Peyer's patch (tissue), 4 donors: Measurements from ENCODE around the gene CPT1C. TPM values are rescaled to one million over a fixed set of nuclear protein-coding genes. Genes with fewer than 3 reads are reported as not detected.

ENCODE experiments used
- DNase-seq, 3 donors: peaks; one replicate each; pipeline ENCODE4 v3.0.0-alpha.2; 2017 to 2019
- H3K27ac ChIP-seq, 4 donors: fragments of 200-600 bp; sonication (generic); one replicate each; pipeline ENCODE4 v1.5.1; 2016 to 2019
- H3K27me3 ChIP-seq, 2 donors: fragments of 200-600 bp; sonication (generic); one replicate each; pipeline ENCODE4 v1.5.1; 2019
- H3K36me3 ChIP-seq, 3 donors: fragments of 200-600 bp; sonication (generic); one replicate each; pipeline ENCODE4 v1.5.1; 2016 to 2019
- H3K4me1 ChIP-seq, 4 donors: fragments of 200-600 bp; sonication (generic); one replicate each; pipeline ENCODE4 v1.5.1; 2016 to 2019
- H3K4me3 ChIP-seq, 4 donors: fragments of 200-600 bp; sonication (generic); 1 replicate in 3 of 4; 2 replicates in 1 of 4; pipeline ENCODE4 v1.5.1; 2016 to 2019; ENCODE audit warnings: mild to moderate bottlenecking in 1 of 4
- H3K9me3 ChIP-seq, 4 donors: fragments of 200-600 bp; sonication (generic); one replicate each; pipeline ENCODE4 v1.5.1; 2016 to 2019; ENCODE audit warnings: mild to moderate bottlenecking in 1 of 4
- POLR2A ChIP-seq, 2 donors: fragments of 450-650 bp; IDR thresholded peaks; one replicate each; pipeline ENCODE4 v1.5.1; 2017; ENCODE audit warnings: antibody characterized with exemption in 2 of 2, mild to moderate bottlenecking in 2 of 2, moderate library complexity in 2 of 2
- total RNA-seq, 4 donors: library from RNA; depleted of rRNA; stranded (reverse); fragments of >200 nt; gene quantifications; one replicate each; pipeline ENCODE4 v1.1.0, GENCODE V29; 2016
- TF ChIP-seq, protein P1 (sequence below), 6 experiments: fragments of 450-650 bp in 4 of 6; fragments of 200-600 bp in 2 of 6; sonication (generic) in 1 of 6; IDR thresholded peaks; one replicate each; pipeline ENCODE4 v1.5.1; 2017 to 2019; ENCODE audit warnings: antibody characterized with exemption in 6 of 6, mild to moderate bottlenecking in 3 of 6, moderate library complexity in 1 of 6

The CPT1C gene
- total RNA-seq, 4 donors from 2014 or later = 3.0 to 12.4 (median 5.6) TPM; not detected in 1

- DNase-seq = peak in 1 of 3 donors; percentile 58
- TF ChIP-seq, protein P1, sequence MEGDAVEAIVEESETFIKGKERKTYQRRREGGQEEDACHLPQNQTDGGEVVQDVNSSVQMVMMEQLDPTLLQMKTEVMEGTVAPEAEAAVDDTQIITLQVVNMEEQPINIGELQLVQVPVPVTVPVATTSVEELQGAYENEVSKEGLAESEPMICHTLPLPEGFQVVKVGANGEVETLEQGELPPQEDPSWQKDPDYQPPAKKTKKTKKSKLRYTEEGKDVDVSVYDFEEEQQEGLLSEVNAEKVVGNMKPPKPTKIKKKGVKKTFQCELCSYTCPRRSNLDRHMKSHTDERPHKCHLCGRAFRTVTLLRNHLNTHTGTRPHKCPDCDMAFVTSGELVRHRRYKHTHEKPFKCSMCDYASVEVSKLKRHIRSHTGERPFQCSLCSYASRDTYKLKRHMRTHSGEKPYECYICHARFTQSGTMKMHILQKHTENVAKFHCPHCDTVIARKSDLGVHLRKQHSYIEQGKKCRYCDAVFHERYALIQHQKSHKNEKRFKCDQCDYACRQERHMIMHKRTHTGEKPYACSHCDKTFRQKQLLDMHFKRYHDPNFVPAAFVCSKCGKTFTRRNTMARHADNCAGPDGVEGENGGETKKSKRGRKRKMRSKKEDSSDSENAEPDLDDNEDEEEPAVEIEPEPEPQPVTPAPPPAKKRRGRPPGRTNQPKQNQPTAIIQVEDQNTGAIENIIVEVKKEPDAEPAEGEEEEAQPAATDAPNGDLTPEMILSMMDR (IDR thresholded peaks at IDR 0.05) = no peak
- no peak for TF ChIP-seq POLR2A (IDR thresholded peaks at IDR 0.05)
- Histone ChIP-seq H3K4me3 (no peak overlapping the region), H3K9me3 (no peaks in the 10 kb centered on the region), H3K4me1 (no peaks in the 10 kb centered on the region), H3K27ac (no peak overlapping the region), H3K36me3 (no peaks in the 10 kb centered on the region), H3K27me3 (no peaks in the 10 kb centered on the region)
Observed at GRCh38 chr19:49746206-49746958, 55.5 kb downstream of the CPT1C start.

DNA sequence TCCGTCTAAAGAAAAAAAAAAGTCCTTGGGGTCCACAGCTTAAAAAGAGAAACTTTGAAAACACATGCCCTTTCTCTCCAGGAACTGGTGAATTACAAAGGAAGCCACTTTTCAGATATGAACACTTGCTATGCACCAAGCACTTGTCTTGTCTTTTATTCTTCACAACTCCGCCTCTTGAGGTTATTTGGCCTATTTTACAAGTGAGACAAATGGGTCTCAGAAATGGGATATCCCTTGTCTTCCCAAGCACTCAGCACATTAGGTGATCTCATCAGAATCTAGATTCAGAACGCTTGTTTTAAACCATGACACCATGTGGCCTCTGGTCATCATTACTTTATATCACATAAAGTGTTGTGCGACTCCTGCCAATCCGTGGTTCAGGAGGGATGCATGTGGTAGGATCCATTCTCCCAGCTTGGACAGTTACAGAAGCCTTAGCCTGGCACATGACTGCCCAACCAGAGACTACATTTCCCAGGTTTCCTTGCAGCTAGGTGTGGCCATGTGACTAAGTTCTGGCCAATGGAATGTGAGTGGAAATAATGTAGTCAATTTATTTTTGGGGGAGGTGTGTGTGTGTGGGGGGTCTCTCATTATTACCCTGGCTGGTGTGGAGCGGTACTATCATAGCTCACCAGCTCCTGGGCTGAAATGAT lies 58.3 kb downstream of the CPT1C start:
- no peaks in the 10 kb centered on the region for H3K36me3 ChIP-seq
- H3K9me3 ChIP-seq = no peaks in the 10 kb centered on the region
- no peak for DNase-seq
- H3K27ac ChIP-seq = no peak overlapping the region
- H3K4me1 ChIP-seq = no peaks in the 10 kb centered on the region
- H3K27me3 ChIP-seq = no peaks in the 10 kb centered on the region
- TF ChIP-seq, protein P1 (IDR thresholded peaks at IDR 0.05) = no peak
- TF ChIP-seq POLR2A (IDR thresholded peaks at IDR 0.05) = no peak
- no peak overlapping the region for H3K4me3 ChIP-seq

DNA sequence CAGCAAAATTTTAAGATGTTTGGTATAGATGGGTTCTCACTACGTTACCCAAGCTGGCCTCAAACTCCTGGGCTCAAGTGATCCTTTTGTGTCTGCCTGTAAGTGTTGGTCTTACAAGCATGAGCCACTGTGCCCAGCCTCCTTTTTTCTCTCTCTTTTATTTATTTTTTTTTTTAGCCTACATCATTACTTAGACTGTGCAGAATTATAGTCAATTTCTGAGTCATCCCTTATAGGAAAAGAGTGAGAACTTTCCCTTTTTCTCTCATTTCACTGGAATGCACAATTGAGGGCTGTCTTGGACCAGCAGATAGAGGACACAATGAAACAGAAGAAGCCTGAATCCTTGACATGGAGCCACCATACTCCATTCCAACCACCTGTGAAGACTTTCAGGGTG lies 58.9 kb downstream of the CPT1C start:
- Histone ChIP-seq H3K9me3 (no peaks in the 10 kb centered on the region), H3K27me3 (no peaks in the 10 kb centered on the region), H3K36me3 (no peaks in the 10 kb centered on the region), H3K4me1 (no peaks in the 10 kb centered on the region), H3K4me3 (no peak overlapping the region), H3K27ac (no peak overlapping the region)
- TF ChIP-seq, protein P1 (IDR thresholded peaks at IDR 0.05) = no peak
- no peak for TF ChIP-seq POLR2A (IDR thresholded peaks at IDR 0.05)
- DNase-seq = no peak

- TF ChIP-seq POLR2A (IDR thresholded peaks at IDR 0.05) = no peak
- TF ChIP-seq, protein P1 (IDR thresholded peaks at IDR 0.05) = no peak
- Histone ChIP-seq H3K9me3 (no peaks in the 10 kb centered on the region), H3K4me3 (no peak overlapping the region), H3K4me1 (no peaks in the 10 kb centered on the region), H3K27ac (no peak overlapping the region), H3K36me3 (no peaks in the 10 kb centered on the region), H3K27me3 (no peaks in the 10 kb centered on the region)
- DNase-seq = no peak
Observed at GRCh38 chr19:49752701-49753100, 61.8 kb downstream of the CPT1C start.

DNA sequence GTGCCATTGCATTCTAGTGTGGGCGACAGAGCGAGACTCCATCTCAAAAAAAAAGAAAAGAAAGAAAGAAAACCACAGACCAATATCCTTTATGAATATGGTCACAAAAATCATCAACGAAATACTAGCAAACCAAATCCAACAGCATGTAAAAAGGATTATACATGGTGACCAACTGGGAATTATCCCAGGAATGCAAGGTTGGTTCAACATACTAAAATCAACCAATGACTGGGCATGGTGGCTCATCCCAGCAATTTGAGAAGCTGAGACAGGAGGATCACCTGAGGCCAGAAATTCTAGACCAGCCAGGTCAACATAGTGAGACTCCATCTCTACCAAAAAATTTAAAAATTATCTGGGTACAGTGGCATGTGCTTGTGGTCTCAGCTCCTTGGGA lies 65.0 kb downstream of the CPT1C start:
- Histone ChIP-seq H3K27me3 (no peaks in the 10 kb centered on the region), H3K9me3 (no peaks in the 10 kb centered on the region), H3K27ac (no peak overlapping the region), H3K36me3 (no peaks in the 10 kb centered on the region), H3K4me1 (no peaks in the 10 kb centered on the region), H3K4me3 (no peak overlapping the region)
- DNase-seq = no peak
- TF ChIP-seq POLR2A (IDR thresholded peaks at IDR 0.05) = no peak
- TF ChIP-seq, protein P1 (IDR thresholded peaks at IDR 0.05) = no peak
